Raji (cell line): ENCODE measurements around the gene RACK1.

Experiments
- POLR2A ChIP-seq: IDR thresholded peaks from 2 replicates; pipeline ENCODE4 v1.6.1; 2011; ENCODE audit warnings: low read depth, low read length, control low read depth; ENCODE audit not compliant: insufficient read depth

RACK1 gene

DNA sequence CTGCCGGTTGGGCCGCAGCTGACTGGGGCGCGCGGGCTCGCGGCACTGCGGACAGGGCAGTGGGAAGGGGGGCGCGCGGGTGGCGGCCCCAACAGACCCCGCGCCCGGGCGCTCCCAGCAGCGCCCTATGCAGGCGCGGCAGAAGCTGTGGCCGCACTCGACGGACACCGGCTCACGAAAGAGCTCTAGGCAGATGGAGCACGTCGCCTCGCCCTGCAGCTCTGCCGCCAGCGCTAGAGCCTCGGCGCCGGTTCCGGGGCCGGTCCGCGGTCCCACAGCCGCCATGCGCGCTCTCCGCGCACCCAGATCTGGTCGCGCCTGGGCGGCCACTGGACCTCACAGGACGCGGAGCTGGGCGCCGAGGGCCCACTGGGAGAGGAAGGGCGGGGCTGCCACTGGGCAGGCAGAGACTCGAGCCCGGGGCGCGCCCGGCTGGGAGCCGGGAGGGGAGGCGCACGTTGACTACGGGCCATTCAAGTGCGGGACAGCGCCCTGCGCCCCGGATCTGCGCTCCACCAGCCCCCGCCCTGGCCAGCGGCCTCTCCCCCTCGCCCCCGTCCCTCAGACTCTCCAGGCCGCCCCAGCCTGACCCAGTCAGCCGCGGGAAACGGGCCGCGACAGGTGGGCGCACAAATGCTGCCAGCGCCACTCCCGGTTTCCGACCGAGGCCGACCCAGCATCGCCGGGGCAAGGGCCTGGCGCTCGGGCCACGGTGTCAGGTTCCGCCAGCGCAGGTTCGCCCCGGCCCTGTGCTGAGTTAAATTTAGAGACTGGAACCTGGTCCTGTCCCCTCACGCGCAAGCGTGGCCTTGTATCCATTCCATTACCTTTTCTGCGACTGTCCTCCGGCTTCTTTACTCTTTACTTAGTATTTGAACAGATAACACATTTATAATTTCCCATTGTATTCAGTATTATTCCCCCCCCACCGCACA lies 38.6 kb downstream of the RACK1 start, which contains the start of gene TRIM7:
Gene TRIM7, minus strand, starts transcription at position 371 of the 935 bp plus-strand sequence. Its CDS starts 86 bp downstream, at position 285.
- TF ChIP-seq POLR2A: no peak

- TF ChIP-seq POLR2A: no peak
Observed at GRCh38 chr5:181204113-181204825, 39.4 kb downstream of the RACK1 start.

- no peak for TF ChIP-seq POLR2A
Observed at GRCh38 chr5:181203777-181204112, 40.0 kb downstream of the RACK1 start.

- TF ChIP-seq POLR2A: no peak
Observed at GRCh38 chr5:181203093-181203711, 40.5 kb downstream of the RACK1 start.

DNA sequence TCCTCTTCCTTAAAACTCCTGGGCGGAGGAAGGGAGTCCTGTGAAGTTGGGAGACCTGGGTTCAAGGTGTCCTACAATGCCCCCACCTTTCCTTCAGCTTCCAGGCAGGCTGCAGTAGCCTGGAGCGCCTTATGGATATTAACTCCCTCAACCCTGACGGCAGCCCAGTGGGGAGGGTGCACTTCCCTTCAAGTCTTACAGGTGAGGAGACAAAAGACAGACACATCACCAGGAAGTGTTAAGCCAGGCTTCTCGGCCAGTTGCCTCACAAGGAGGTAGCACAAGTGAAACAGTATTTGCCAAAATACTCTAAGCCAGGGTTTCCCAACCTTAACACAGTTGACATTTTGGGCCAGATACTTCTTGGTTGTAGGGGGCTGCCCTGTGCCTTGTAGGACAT lies 42.9 kb downstream of the RACK1 start:
- TF ChIP-seq POLR2A: no peak

- TF ChIP-seq POLR2A: no peak
Observed at GRCh38 chr5:181199881-181200638, 43.6 kb downstream of the RACK1 start.

DNA sequence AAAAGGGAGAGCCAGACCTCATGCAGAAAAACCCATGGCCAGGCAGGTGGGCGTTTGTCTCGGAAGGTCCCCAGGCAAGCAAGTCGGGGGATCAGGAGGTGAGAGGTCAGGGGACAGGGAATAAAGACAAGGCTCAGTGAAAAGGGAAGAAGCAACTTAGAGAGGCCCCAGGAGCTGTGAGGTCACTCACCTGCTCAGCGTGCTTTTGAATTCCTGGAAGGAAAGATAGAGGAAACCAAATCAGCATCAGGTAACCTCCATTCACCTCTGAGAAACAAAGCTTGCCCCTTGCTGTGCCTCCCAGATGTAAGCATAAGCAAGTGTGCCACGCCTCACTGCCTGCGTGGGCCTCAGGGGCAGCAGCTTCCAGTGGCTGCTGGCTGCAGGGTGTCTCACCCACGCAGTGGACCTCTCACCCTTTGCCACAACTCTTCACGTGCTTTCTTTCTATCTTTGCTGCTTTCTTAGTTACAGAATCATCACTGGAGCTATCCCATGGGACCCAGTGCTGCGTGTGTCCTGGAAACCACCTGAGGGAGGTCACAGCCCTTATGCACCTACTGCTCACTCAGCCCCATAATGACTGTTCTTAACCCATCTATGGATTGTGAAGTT lies 44.7 kb downstream of the RACK1 start:
- TF ChIP-seq POLR2A: no peak

- no peak for TF ChIP-seq POLR2A
Observed at GRCh38 chr5:181198106-181198685, 45.5 kb downstream of the RACK1 start.

- no peak for TF ChIP-seq POLR2A
Observed at GRCh38 chr5:181197326-181197951, 46.3 kb downstream of the RACK1 start.

DNA sequence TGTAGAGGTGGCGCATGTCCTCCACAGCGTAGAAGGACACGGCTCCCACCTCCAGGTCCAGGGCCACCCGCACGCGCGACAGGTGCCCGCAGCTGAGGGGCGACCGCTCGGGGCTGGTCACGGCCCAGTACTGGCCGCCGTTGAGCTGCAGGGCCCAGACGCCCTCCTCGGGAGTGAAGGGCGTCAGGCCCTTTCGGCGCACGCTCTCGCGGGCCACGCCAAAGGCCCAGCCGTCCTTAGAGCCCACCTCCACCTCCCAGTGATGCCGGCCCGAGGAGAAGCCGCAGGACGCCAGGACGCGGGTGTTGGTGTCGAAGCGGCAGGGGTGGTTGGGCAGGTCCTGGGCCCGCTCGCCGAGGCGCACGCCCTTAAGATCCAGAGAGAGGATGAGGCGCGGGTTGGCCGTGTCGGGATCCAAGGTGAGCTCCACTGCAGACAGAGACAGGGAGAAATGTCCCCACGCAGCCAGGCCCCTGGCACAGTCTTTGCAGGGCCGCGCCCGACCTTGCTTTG lies 48.4 kb downstream of the RACK1 start:
- no peak for TF ChIP-seq POLR2A

DNA sequence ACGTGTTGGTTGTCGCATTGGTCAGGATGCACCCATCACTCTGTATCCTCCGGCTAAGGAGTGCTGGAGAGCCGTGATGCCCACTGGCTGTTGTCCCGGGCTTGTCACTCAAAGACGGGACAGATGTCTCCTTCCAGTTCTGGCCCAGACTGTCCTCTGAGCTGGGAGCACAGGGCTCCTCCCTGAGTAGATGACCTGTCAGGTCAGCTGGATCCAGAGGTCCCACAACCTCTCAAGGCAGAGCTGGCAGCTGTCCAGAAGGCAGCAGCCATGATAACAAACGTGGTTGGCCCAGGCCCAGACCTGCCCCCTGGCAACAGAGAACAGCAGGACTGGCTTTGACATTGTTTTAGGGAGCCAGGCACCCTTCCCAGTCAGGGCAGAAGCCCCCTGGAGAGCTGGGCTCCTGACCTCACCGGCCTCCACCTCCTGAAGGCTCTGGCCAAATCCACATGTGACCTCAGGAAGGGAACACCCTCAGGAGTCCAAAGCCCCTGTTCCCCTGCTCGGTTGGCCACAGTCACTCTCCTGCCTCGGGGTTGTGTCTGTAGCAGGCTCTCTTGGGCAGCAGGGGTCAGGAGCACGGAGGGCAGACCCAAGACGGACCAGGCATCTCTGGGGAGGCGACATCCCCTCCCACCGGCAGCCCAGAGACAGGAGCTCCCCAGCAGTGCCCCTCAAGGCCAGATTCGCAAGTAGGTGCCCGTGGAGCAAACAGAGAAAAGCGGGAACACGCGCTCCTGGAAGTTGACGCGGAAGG lies 49.0 kb downstream of the RACK1 start:
- no peak for TF ChIP-seq POLR2A

DNA sequence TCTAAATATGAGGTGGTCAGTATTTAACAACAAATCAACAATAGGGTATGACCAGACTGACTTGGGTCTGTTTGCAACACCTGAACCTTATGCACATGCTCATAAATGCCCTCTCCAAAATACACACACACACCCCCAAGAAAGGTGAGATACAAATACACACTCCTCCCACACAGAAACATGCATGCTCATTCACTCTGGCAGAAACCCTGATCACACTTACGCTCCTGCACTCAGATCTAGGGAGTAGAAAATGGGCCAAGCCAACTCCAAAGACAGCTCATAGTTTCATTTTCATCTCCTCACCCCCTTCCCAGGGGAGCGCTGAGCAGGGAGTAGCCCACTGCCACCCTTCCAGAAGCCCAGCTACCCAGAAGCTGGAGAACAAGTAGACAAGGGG lies 50.0 kb downstream of the RACK1 start:
- no peak for TF ChIP-seq POLR2A

GRCh38 chr5:181192337-181193046 lies 51.2 kb downstream of the RACK1 start:
- TF ChIP-seq POLR2A: no peak
